ENCODE results near the gene CCDC7.
"Not testable (repeated sequence)": the region's sequence is repeated elsewhere in the genome, so short reads cannot be mapped to it uniquely, and the experiment has no call there.

CCDC7 gene

DNA sequence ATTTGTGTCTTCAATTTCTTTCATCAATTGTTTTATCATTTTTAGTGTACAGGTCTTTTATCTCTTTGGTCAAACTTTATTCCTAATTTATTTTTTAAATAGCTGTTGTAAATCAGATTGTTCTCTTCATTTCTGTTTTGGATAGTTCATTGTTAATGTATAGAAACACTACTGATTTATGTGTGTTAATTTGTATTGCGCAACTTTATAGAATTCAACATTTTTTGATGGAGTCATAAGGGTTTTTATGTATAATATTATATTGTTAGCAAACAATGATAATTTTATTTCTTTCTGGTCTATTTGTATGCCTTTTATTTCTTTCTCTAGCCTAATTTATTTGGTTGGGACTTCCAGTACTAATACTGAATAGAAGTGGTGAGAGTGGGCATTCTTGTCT lies 181.2 kb downstream of the CCDC7 start:
- no peaks in the 10 kb centered on the region for H3K36me3 ChIP-seq (ENCODE audit: insufficient read depth, low read length)
- H3K4me1 ChIP-seq (ENCODE audit: control insufficient read depth, insufficient read depth, low read length, unreplicated experiment) = no peaks in the 10 kb centered on the region
- no peak overlapping the region for H3K4me3 ChIP-seq (ENCODE audit: low read depth, low read length)
- no peak overlapping the region for H3K27ac ChIP-seq (ENCODE audit: low read depth, low read length)
- no peak overlapping the region for H2AFZ ChIP-seq (ENCODE audit: low read length, unreplicated experiment)
- H3K27me3 ChIP-seq (ENCODE audit: insufficient read depth, low read length) = no peaks in the 10 kb centered on the region
- H3K79me2 ChIP-seq (ENCODE audit: control insufficient read depth, insufficient read depth, low read length, unreplicated experiment) = no peaks in the 10 kb centered on the region

DNA sequence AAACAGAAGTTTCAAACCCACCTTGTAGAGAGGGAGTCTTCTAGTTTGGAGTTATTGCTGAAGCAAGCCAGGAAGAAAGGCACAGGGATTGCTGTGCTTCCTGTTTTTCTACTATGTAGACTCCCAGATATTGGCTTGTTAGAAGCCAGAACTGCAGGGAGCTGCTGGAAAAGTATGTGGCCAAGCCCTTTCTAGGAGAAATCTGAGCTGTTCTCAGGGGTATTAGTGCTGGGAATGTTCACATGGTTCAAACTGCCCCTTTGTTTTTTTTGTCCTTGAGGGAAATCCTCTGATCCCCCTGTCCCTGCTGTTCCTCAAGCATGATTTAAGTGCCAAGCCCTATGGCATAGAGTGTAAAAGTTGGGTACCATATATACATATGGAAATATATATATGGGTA lies 184.0 kb downstream of the CCDC7 start:
- H3K36me3 ChIP-seq (ENCODE audit: insufficient read depth, low read length) = no peaks in the 10 kb centered on the region
- no peak overlapping the region for H2AFZ ChIP-seq (ENCODE audit: low read length, unreplicated experiment)
- H3K27ac ChIP-seq (ENCODE audit: low read depth, low read length) = no peak overlapping the region
- no peaks in the 10 kb centered on the region for H3K4me1 ChIP-seq (ENCODE audit: control insufficient read depth, insufficient read depth, low read length, unreplicated experiment)
- no peaks in the 10 kb centered on the region for H3K79me2 ChIP-seq (ENCODE audit: control insufficient read depth, insufficient read depth, low read length, unreplicated experiment)
- H3K4me3 ChIP-seq (ENCODE audit: low read depth, low read length) = no peak overlapping the region
- H3K27me3 ChIP-seq (ENCODE audit: insufficient read depth, low read length) = no peaks in the 10 kb centered on the region

DNA sequence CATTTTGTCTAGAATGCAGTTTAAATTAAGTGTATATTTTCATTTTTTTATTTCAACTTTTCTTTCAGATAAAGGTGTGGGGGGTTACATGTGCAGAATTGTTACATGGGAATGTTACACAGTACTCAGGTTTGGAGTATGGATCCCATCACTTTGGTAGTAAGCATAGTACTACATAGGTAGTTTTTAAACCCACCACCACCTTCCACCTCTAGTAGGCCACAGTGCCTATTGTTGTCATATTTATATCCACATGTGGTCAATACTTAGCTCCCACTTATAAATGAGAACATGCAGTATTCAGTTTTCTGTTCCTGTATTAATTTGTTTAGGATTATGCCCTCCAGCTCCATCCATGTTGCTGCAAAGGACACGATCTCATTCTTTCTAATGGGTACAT lies 200.6 kb downstream of the CCDC7 start:
- no peak overlapping the region for H3K27ac ChIP-seq (ENCODE audit: low read depth, low read length)
- H3K79me2 ChIP-seq (ENCODE audit: control insufficient read depth, insufficient read depth, low read length, unreplicated experiment) = no peaks in the 10 kb centered on the region
- H3K4me1 ChIP-seq (ENCODE audit: control insufficient read depth, insufficient read depth, low read length, unreplicated experiment) = no peaks in the 10 kb centered on the region
- no peaks in the 10 kb centered on the region for H3K36me3 ChIP-seq (ENCODE audit: insufficient read depth, low read length)
- no peak overlapping the region for H2AFZ ChIP-seq (ENCODE audit: low read length, unreplicated experiment)
- H3K27me3 ChIP-seq (ENCODE audit: insufficient read depth, low read length) = no peaks in the 10 kb centered on the region
- no peak overlapping the region for H3K4me3 ChIP-seq (ENCODE audit: low read depth, low read length)

DNA sequence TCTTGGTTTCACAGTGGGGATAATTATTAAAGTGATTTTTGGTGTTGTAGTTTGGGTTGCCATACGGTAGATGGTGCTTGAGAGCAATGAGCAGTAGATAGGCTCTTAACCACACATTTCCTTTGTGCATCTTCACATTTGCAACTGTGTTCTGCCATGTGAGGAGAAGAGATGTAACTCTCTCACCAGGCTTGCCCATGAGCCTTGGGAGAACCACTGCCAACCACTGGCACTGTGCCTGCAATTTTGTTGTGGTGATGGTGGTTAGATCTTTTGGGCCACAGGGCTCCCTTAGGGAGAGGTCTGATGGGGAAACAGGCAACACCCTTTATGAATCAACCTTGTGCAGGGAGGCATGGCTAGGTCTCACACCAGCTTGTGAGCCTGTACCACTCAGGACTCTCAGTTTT lies 204.3 kb downstream of the CCDC7 start:
- Histone ChIP-seq H3K79me2 (ENCODE audit: control insufficient read depth, insufficient read depth, low read length, unreplicated experiment) (no peaks in the 10 kb centered on the region), H3K27ac (ENCODE audit: low read depth, low read length) (no peak overlapping the region), H3K27me3 (ENCODE audit: insufficient read depth, low read length) (no peaks in the 10 kb centered on the region), H3K4me3 (ENCODE audit: low read depth, low read length) (no peak overlapping the region), H3K4me1 (ENCODE audit: control insufficient read depth, insufficient read depth, low read length, unreplicated experiment) (no peaks in the 10 kb centered on the region), H3K36me3 (ENCODE audit: insufficient read depth, low read length) (no peaks in the 10 kb centered on the region), H2AFZ (ENCODE audit: low read length, unreplicated experiment) (no peak overlapping the region)

DNA sequence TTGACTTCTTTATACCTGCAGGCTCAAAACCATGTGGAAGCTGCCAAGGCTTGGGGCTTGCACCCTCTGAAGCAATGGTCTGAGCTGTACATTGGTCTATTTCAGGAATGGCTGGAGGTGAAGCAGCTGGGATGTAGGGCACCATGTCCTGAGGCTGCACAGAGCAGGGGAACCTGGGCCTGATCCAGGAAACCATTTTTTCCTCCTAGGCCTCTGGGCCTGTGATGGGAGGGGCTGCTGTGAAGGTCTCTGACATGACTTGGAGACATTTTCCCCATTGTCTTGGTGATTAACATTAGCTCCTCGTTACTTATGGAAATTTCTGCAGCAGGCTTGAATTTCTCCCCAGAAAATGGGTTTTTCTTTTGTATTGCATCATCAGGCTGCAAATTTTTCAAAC lies 211.5 kb downstream of the CCDC7 start:
- not testable (repeated sequence) for H3K79me2 ChIP-seq (ENCODE audit: control insufficient read depth, insufficient read depth, low read length, unreplicated experiment); H3K27me3 ChIP-seq (ENCODE audit: insufficient read depth, low read length); H3K4me1 ChIP-seq (ENCODE audit: control insufficient read depth, insufficient read depth, low read length, unreplicated experiment); H3K27ac ChIP-seq (ENCODE audit: low read depth, low read length); H2AFZ ChIP-seq (ENCODE audit: low read length, unreplicated experiment); H3K36me3 ChIP-seq (ENCODE audit: insufficient read depth, low read length); H3K4me3 ChIP-seq (ENCODE audit: low read depth, low read length)

DNA sequence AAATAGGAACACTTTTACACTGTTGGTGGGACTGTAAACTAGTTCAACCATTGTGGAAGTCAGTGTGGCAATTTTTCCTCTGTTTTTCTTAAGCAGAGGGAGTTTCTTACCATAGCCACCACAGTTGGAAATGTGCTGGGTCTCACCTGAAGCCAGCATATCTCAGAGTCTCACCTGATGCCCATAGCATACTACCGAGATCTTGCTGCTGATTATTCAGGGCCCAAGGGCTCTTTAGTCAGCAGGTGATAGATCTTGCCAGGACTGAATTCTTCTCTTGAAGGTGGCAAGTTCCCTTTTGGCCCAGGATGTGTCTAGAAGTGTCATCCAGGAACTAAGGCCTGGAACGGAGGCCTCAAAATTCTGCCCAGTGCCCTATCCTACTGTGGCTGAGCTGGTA lies 215.4 kb downstream of the CCDC7 start:
- no peak overlapping the region for H3K4me3 ChIP-seq (ENCODE audit: low read depth, low read length)
- no peak overlapping the region for H2AFZ ChIP-seq (ENCODE audit: low read length, unreplicated experiment)
- no peaks in the 10 kb centered on the region for H3K79me2 ChIP-seq (ENCODE audit: control insufficient read depth, insufficient read depth, low read length, unreplicated experiment)
- H3K27ac ChIP-seq (ENCODE audit: low read depth, low read length) = no peak overlapping the region
- no peaks in the 10 kb centered on the region for H3K4me1 ChIP-seq (ENCODE audit: control insufficient read depth, insufficient read depth, low read length, unreplicated experiment)
- H3K36me3 ChIP-seq (ENCODE audit: insufficient read depth, low read length) = 0 out of 2 replicates have a peak, but pooled peaks cover 6% of the 10 kb centered on the region
- H3K27me3 ChIP-seq (ENCODE audit: insufficient read depth, low read length) = no peaks in the 10 kb centered on the region

DNA sequence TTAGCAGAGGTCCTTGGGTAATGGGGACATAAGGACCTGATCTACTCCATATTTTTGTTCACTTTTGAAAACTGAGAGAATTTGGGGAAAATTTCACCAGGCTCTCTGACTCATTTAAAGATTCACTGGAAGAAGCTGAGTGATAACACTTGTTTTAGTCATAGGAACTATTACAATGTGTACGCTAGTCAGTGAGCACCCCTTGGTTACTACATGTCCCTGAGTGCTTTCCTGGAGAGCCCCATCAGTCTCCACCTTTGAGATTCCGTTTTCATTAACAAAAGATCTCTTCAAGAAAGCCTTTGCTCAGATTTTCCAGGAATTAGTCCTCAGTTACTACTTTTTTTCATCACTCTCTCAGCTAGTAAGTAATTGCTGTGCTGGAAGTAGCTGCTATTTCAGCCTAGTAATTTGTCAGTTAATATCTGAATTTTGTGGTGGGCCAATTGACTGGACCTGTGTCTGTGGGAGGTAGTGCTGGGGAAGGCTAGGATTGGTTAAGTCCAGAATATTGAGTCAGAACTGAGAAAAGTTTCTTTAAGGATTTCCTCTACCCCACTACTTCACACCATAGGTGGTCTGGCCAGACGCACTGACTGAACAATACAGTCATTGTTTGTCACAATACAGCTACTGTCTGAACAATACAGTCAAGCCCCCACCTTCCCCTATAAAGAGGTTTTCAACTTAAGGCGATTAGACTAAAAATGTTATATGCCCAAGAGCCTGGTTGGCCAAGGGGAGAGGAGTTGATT lies 235.0 kb downstream of the CCDC7 start:
- Histone ChIP-seq H3K27me3 (ENCODE audit: insufficient read depth, low read length) (no peaks in the 10 kb centered on the region), H3K36me3 (ENCODE audit: insufficient read depth, low read length) (no peaks in the 10 kb centered on the region; the same call in 1 of the 2 replicates), H3K79me2 (ENCODE audit: control insufficient read depth, insufficient read depth, low read length, unreplicated experiment) (no peaks in the 10 kb centered on the region), H2AFZ (ENCODE audit: low read length, unreplicated experiment) (no peak overlapping the region), H3K27ac (ENCODE audit: low read depth, low read length) (no peak overlapping the region), H3K4me1 (ENCODE audit: control insufficient read depth, insufficient read depth, low read length, unreplicated experiment) (no peaks in the 10 kb centered on the region), H3K4me3 (ENCODE audit: low read depth, low read length) (no peak overlapping the region)

DNA sequence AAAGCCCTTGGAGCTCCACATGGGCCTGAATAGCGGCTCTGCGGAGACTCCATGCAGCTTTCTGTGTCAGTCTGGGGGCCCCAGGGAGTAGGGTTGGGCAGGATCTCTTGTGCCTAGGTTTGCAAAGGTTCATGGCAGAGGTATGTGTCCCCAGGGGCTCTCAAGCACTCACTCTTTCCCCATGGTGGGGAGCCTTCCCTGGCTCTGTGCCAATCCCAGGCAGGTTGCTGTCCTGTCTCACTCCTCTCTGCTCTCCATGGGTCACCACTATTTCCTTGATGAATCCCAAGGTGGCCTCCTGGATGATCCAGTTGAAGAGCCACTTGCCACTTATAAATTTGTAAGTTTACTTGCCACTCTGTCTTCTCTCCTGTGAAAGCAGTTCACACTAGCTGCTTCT lies 238.4 kb downstream of the CCDC7 start:
- H3K4me1 ChIP-seq (ENCODE audit: control insufficient read depth, insufficient read depth, low read length, unreplicated experiment) = no peaks in the 10 kb centered on the region
- H3K79me2 ChIP-seq (ENCODE audit: control insufficient read depth, insufficient read depth, low read length, unreplicated experiment) = no peaks in the 10 kb centered on the region
- H3K27me3 ChIP-seq (ENCODE audit: insufficient read depth, low read length) = no peaks in the 10 kb centered on the region
- H2AFZ ChIP-seq (ENCODE audit: low read length, unreplicated experiment) = no peak overlapping the region
- H3K4me3 ChIP-seq (ENCODE audit: low read depth, low read length) = no peak overlapping the region
- no peak overlapping the region for H3K27ac ChIP-seq (ENCODE audit: low read depth, low read length)
- H3K36me3 ChIP-seq (ENCODE audit: insufficient read depth, low read length) = no peaks in the 10 kb centered on the region

DNA sequence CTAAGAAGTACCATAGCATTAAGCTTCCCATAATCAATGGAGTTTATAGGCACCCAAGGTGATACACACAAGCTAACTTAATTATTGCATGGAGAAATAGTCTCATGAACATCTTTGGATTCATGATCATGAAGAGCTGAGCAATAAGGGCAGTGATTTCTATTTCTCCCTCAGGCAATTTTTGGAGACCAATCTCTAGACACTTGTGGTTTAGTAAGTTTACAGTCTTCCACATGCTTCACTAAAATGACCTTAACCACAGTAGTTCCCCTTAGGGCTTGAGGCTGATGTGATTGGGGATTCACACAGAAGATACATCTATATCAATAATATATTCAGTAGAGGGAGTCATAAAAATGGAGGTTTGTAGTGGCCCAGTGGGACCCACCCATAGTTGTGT lies 241.2 kb downstream of the CCDC7 start:
- Histone ChIP-seq H3K27me3 (ENCODE audit: insufficient read depth, low read length) (no peaks in the 10 kb centered on the region), H3K4me3 (ENCODE audit: low read depth, low read length) (no peak overlapping the region), H3K36me3 (ENCODE audit: insufficient read depth, low read length) (no peaks in the 10 kb centered on the region), H3K4me1 (ENCODE audit: control insufficient read depth, insufficient read depth, low read length, unreplicated experiment) (no peaks in the 10 kb centered on the region), H3K79me2 (ENCODE audit: control insufficient read depth, insufficient read depth, low read length, unreplicated experiment) (no peaks in the 10 kb centered on the region), H2AFZ (ENCODE audit: low read length, unreplicated experiment) (no peak overlapping the region), H3K27ac (ENCODE audit: low read depth, low read length) (no peak overlapping the region)

DNA sequence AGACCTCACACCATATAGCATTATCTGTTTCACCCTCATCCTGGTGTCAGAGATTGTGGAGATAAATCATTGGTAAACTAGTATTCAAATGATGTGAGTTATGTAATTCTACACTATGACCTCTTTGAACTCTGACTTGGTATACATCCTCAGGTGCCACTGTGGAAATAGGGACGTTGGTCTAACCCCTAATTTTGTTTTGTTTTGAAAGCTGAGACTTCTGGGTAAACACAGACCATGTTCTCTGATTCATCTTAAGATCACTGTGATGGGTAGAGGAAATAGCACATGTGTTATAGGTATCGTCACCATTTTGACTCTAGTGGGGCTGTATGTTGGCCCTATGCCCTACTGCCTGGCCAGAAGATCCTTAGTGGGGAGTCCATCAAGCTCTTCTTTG lies 241.6 kb downstream of the CCDC7 start:
- H2AFZ ChIP-seq (ENCODE audit: low read length, unreplicated experiment) = no peak overlapping the region
- H3K36me3 ChIP-seq (ENCODE audit: insufficient read depth, low read length) = no peaks in the 10 kb centered on the region
- H3K79me2 ChIP-seq (ENCODE audit: control insufficient read depth, insufficient read depth, low read length, unreplicated experiment) = no peaks in the 10 kb centered on the region
- H3K4me1 ChIP-seq (ENCODE audit: control insufficient read depth, insufficient read depth, low read length, unreplicated experiment) = no peaks in the 10 kb centered on the region
- no peak overlapping the region for H3K27ac ChIP-seq (ENCODE audit: low read depth, low read length)
- no peaks in the 10 kb centered on the region for H3K27me3 ChIP-seq (ENCODE audit: insufficient read depth, low read length)
- H3K4me3 ChIP-seq (ENCODE audit: low read depth, low read length) = no peak overlapping the region

DNA sequence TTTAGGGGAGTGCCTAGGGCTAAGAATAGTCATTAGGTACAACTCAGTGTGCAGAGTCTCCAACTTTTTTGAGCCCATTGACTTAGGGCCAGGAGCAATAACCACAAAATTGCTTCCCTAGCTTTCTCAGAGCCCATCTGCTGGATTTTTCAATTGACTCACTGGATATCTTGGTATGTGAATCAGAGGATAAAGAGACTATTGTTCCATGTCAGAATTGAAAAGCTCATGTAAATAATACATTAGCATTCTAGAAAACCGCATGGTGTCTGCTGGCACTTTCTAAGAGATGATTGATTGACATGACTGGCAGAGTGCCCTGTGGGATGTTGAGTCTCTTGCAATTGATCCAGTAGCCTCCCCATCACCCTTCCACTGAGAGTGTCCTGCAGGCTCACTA lies 246.2 kb downstream of the CCDC7 start:
- H3K27ac ChIP-seq (ENCODE audit: low read depth, low read length) = no peak overlapping the region
- H3K4me1 ChIP-seq (ENCODE audit: control insufficient read depth, insufficient read depth, low read length, unreplicated experiment) = no peaks in the 10 kb centered on the region
- no peak overlapping the region for H2AFZ ChIP-seq (ENCODE audit: low read length, unreplicated experiment)
- no peaks in the 10 kb centered on the region for H3K27me3 ChIP-seq (ENCODE audit: insufficient read depth, low read length)
- H3K4me3 ChIP-seq (ENCODE audit: low read depth, low read length) = no peak overlapping the region
- no peaks in the 10 kb centered on the region for H3K79me2 ChIP-seq (ENCODE audit: control insufficient read depth, insufficient read depth, low read length, unreplicated experiment)
- no peaks in the 10 kb centered on the region for H3K36me3 ChIP-seq (ENCODE audit: insufficient read depth, low read length)
